ENCODE data around the gene MAN1A1.

The MAN1A1 gene

DNA sequence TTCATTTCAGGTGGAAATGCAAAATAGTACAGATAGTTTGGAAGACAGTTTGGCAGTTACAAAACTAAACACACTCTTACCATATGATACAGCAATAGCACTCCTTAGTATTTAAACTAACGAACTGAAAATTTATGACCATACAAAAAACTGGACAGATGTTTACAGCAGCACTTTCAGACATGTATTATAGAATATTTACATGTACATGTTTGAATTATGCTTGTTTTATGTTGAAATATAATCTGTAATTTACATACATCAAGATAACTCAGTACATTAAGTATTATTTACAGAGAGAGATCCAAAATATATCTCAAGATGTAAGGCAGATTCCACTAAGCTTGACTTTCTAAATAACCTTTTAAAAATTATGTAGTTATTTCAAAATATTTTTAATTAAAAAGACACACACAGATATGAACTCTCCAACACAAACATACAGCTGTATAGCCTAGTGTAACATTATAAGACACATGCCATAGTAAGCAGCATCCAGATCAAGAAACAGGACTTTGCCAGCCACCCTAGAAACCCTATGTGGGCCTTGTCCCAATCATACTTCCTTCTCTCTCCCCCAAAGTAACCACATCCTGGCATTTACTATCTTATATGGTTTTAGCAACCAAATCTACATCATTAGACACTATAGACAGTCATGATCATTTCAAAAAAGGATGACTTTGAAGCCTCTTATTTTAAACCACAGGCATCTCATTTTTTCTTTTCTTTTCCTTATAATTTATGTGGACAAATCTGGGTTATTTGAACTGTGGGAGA lies 82.2 kb downstream of the MAN1A1 start:
- no peak for DNase-seq

DNA sequence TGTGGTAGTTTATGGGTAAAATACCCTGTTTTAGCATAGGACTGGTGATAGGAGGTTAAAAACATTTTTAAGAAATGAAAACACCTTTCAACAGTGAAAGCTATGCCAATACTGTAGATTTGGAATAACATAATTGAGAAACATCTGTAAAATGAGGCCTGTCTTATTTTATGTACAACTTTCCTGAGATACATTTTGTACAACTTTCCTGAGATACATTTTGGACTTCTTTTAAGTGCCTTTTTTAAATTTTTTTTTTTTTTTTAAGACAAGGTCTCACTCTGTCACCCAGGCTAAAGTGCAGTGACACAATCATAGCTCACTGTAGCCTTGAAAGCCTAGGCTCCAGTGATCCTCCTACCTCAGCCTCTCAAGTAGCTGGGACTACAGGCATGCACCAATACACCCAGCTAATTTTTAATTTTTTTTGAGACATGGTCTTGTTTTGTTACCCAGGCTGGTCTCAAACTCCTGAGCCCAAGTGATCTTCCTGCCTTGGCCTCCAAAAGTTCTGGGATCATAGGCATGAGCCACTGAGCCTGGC lies 84.6 kb downstream of the MAN1A1 start:
- DNase-seq: no peak

DNA sequence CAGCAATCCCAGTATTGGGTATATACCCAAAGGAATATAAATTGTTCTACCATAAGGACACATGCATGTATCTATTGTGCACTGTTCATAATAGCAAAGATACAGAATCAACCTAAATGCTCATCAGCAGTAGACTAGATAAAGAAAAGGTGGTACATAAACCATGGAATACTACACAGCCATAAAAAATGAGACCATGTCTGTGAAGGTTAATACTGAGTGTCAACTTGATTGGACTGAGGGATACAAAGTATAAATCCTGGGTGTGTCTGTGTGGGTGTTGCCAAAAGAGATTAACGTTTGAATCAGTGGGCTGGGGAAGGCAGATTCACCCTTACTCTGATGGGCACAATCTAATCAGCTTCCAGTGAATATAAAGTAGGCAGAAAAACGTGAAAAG lies 86.9 kb downstream of the MAN1A1 start:
- no peak for DNase-seq

DNA sequence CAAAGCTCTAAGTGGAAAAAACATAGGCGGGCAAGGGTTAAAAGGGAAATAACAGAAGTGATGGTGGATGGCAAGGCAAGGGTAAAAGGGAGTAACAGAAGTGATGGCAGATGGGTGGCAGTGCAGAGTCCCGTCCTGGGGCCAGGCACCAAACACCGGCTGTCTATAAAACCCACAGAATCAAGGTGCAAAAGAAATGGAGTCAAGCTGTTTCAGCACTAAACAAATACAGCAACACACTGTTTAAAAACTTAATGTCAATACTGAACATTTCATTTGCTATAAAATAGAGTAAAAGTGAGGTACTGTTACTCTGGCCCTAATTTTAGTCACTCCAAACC lies 87.6 kb downstream of the MAN1A1 start:
- DNase-seq: no peak

DNA sequence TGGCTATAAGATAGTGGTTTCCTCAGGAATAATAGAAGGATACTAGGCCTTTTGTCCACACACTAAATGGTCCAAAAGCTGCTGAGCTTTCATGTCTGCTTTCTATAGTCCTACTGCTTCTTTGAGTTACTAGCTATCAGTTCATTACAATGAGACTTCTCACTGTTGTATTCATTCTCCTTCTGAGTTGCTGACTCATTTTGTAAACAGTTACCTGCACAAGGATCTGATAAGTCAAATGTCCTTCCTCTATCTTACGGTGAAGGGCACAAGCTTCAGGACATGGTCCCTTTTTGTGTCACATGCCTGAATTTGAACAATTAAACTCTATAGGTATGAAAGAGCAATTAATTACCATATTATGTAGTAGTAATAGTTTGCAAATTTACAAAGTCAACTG lies 90.5 kb downstream of the MAN1A1 start:
- no peak for DNase-seq

DNA sequence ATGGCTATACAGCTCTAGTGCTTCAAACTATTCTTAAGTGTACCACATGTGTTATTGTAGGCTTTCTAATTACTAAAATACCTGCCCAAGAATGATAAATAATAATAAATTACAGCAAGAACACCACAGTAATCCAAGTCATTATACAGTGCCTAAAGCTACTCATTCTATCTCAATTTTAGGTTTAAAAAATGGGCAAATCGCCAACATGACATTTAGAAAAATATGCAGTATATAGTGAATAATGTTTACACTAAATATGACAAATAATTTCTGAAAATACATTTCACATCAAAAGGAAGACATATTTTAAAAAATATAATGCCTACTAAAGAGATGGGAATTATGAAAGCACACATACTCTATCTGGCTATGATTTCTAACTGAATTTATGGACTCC lies 91.8 kb downstream of the MAN1A1 start:
- no peak for DNase-seq

DNA sequence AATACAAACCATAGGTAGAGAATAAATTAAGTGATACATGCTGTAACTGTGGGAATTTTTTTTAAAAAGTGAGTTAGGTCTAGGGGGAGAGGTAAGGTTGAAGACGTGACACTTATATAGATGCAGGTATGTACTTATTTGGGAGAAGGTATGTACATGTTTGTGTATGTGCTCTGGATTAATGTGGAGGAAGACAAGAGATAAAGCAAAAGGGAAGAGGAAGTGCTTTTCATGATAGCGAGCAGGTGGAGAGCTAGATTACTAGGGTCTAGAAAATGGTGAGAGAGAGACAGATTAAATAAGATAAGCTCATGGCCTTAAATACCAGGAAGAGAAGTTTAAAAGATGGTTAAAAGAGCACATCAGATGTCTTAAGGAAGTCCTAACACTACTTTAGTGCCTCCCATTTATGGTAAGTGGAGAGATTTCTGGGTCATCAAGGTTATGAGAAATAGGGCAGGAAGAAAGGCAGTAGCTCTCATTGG lies 92.5 kb downstream of the MAN1A1 start:
- no peak for DNase-seq

DNA sequence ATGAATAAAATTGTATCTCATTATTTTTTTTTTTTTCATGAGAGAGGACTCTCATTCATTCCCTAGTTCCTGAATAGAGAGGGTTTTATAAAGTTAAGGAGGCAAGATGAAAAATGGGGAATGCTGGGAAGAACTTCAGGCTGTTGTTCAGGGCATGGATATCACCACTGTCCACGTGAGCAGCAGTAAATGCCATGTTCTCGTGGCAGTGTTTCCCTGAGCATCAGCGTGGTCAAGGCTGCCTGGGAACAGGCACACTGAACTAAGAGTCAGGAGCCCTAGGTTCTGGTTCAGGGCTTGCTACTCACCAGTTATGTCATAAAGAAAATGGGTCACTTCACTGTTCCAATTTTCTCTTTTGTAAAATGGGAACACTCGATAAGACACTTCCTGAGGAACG lies 93.2 kb downstream of the MAN1A1 start:
- DNase-seq: no peak

DNA sequence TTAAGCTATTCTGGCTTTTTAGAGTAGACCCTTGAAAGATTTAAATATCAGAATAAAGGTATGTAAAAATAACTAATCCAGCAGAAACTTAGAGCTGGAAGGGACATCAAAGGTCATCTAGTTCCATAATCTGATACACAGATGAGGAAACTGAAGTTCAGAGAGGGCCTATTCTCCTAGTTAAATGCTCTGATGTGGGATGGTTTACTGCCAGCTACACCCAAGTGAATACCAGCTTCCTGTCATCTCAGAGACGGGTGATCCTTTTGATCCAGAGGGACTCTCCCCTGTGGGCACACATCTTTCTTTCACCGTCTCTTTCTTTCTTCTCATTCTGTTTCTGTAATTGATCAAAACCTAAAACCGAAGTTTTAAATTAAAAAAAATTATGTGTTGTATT lies 94.1 kb downstream of the MAN1A1 start:
- no peak for DNase-seq

DNA sequence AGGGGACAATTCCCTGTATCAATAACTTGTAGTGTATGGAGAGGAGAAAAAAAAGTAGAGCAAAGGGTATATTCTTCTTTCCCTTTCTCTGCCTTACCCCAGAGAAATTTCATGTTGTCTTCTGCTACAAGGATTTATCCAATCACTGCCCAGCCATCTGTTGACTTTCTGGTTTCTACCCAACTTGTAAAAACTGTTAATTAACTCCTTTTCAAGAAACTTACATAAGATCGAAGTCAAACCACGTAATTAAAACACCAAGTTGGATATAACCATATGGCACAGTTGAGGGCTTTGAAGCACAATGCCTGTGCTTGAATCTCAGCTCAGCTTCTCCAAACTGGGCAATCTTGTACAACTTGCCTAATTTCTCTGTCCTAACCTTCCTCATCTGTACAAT lies 99.5 kb downstream of the MAN1A1 start:
- no peak for DNase-seq

DNA sequence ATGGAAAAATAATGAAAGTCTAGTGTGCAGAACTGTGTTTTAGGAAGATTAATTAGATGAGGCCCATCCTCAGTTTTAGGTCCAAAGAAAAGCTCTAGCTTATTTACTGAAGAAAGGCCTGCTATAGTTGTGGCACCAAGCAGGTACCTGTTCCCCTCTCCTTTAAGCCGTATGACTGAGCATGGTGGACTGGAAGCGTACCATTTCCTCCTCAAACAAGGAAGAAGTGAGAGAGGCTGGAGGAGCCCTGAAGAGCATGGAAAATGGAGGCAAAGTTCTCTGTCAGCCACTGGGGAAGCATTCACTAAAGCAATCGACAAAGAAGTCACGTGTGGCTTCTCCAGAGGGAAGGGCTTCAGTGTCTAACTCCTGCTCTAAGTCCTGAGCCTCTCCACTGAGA lies 100.2 kb downstream of the MAN1A1 start:
- no peak for DNase-seq

DNA sequence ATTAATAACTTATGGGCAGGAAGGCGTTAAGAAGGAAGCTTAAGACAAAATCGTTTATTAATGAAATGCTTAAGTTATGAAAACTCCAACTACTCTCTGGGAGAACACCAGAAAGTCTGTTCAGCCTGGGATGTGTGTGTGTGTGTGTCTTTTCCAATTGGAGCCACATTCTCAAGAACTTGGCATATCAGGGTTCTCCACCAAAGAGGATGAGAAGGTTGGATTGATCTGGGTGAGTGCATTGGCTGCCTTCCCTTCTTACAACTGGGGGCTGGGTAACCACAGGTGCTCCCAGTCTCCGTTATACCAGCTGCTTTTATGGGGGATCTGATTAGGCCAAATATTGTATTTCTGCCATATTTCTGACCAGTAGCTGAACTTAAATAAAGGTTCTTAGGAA lies 102.1 kb downstream of the MAN1A1 start:
- DNase-seq: no peak

DNA sequence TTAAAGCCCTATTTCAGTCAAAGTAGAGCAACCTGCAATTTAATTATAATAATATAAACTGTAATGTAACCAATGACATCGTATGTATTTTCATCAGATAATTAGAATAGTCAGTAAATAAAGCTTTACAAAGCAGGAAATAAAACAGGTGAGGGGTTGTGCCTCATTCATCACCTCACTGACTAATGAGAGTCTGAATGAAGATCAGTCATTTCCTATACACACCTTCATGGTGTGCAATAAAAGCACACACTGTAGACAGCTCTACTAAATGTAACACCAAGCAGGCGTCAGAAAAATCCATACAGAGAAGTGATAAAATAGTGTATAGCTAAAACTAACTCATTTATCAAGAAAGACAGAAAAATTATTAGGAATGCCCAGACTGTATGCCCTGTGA lies 105.9 kb downstream of the MAN1A1 start:
- DNase-seq: no peak

DNA sequence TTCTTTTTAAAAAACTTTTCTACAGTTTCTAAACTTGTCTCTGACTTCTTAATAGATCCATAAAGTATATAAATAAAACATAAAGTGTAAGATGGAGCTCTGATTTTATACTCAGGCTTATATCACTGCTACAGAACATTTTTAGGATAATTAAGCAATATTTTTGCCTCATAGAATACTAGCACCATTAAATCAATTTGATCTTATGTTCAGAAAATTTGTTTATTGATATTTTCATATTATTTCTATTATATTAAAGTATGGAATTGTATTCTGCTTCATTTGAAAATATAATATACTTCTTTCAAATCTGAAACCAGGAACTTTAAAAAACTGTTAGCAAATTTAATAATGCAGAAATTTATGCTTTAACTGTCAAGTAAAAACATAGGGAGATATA lies 106.5 kb downstream of the MAN1A1 start:
- no peak for DNase-seq

DNA sequence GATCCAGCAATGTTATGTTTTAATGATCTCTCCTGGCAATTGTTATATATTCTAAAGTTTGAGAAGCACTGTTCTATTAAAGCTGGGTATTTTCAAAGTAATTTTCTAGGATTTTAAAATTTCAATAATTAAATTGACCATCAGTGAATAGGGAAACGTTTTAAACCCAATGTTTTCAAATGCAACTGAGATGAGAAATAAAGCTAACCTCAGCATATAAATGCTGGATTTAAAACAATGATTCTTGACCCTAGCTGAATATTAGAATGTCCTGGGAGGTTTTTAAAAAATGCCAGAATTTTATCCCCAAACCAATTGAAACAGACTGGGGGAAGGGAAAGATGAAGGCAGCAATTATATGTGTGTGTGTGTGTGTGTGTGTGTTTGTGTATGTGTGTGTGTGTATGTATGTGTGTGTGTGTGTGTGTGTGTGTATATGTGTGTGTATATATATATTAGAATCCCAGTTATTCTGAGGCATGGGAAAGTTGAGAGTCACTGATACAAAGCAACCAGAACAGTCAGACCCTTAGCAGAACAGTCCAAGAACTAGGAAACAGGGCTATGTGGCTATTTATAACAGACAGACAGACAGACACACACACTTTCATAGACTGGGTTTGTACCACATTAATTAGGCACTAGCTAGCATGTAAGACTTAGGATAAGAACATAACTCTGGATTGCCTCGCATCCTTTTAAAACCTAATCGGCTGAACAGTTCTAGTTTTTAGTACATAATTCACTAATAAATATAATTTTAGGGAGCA lies 107.8 kb downstream of the MAN1A1 start:
- DNase-seq: no peak

DNA sequence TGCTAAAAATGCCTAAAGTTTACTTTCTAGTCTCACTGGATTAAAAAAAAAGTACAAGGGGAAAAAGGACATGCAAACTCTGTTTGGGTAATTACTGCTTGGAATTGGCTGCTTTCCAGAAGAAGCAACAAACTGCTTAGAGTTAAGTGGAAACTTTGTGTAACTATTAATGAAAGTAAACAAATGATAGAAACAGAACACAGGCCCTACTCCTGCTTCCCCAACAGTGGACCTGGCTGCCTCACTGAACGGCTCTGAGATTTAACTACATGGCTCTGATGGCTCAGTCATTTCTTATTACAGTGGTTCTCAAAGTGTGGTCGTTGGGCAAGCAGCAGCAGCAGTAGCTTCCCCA lies 108.5 kb downstream of the MAN1A1 start:
- no peak for DNase-seq

DNA sequence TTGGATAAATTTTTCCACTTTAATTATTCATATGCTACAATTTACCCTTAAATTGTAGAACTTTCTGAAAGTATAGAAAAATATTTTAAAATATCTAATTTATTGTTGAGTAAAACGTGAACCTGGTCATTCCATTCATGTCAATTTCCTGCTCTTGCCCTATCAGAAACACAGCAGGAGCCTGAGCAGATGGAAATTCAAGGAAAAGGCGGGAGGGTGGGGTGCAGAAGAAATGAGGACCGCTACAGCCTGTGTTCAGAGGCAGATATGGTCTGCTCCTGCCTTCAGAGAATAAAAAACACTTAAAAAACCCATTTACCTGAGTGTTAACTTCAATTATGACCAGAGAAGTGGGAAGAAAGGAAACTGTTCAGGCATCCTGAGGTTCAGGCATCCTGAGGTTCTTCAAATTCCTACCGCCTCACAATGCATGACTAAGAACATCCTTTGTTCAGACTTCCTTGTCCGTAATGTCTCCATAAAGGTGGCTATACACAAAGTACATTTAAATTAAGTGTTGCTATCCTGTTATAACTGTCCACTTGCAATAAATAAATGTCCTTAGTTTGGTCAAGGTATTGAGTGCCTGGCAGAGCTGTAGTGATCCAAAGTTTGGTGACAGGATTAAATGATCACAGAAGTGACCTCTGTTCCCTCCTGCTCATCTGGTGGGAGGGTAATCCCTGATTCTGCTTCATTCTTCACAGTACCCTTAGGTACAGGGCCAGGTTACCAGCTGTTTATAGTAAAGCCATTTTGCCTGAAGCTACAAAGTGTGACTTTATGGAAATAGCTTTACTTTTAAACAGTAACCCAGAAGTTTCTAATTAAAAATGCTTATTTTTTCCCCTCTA lies 109.1 kb downstream of the MAN1A1 start:
- no peak for DNase-seq

DNA sequence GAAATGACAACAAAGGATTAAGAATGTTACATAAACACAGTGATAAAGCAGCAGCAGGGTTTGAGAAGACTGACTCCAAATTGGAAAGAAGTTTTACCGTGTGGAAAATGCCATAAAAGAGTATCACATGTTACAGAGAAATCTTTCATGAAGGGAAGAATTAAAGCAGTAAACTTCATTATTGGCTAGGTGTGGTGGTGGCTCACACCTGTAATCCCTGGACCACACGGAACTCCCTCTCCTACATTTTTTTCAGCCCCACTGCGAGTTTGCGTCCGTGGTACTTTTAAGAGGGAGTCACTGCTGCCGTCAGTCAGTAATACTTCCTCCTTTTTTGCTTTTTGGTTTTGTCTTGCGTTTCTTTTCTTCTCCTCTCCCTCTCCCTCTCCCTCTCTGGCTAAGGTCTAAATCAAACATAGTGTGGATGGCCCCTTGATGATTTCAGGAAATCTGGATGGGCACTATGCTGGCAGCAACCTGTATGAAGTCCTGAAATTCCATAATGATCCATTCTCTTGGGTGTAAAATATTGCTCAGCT lies 112.3 kb downstream of the MAN1A1 start:
- DNase-seq: no peak

DNA sequence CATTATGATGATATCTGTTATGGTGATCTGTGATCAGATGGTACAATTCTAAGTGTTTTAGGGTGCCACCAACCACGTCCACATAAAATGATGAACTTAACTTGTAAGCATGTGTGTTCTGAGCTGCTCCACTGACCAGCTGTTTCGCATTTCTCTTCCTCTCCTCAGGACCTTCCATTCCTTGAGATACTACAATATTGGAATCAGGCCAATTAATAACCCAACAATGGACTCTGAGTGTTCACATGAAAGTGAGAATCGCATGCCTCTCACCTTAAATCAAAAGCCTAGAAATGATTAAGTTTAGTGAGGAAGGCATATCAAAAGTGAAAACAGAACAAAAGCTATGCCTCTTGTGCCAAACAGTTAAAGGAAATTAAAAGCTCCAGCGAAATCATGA lies 114.6 kb downstream of the MAN1A1 start:
- DNase-seq: no peak

DNA sequence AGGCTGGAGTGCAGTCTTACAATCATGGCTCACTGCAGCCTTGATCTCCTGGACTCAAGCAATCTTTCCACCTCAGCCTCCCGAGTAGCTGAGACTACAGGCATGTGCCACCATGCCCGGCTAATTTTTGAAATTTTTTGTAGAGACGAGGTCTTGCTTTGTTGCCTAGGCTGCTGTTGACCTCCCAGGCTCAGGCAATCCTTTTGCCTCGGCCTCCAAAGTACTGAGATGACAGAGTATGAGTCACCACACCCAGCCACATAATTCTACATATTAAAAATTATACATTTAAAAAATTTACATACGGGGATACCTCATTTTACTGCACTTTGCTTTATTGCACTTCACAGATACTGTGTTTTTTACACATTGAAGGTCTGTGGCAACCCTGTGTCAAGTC lies 115.1 kb downstream of the MAN1A1 start:
- DNase-seq: no peak

DNA sequence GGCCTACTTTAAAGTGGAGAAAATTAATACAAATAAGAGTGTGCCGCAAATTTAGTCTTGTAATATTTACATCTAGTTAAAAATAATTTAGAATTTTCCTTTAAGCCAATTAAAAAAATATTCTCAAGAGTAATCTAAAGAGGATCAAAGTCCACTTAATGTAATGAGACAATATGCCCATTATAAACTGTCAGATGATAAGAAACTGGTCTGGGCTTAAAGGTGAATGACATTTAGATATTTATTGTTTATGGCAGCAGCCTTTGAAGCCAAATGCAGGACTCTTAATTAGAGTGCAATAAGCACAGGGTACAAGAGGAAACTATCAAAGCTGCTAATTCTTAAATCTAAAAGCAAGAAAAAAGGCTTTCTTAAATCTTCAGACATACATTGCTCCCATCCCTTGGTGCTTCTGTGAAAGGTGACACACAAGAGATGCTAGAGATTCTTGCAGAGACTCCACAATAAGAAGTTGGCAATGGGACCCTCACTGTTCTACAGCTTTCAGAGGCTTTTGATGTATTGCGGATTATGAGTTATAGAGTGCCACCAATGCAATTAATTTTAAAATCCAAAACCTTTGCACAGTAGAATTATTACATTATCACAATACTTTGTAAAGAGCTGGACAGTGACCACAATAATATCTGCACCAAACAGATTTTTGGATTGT lies 116.1 kb downstream of the MAN1A1 start:
- DNase-seq: no peak

DNA sequence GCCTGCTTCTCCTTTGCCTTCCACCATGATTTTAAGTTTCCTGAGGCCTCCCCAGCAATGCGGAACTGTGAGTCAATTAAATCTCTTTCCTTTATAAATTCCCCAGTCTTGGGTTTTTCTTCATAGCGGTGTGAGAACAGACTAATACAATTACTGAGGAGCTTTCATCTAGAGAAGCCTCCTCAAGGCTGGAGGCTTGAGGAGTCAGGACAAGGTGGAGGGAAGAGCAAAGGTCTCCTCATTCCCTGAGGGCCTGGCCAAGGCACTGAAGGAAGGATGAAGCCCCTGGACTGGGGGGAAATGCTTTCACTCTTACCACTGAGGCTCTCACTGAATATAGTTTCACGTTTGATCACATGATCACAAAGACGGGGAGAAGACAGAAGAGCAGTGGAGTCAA lies 118.2 kb downstream of the MAN1A1 start:
- no peak for DNase-seq

DNA sequence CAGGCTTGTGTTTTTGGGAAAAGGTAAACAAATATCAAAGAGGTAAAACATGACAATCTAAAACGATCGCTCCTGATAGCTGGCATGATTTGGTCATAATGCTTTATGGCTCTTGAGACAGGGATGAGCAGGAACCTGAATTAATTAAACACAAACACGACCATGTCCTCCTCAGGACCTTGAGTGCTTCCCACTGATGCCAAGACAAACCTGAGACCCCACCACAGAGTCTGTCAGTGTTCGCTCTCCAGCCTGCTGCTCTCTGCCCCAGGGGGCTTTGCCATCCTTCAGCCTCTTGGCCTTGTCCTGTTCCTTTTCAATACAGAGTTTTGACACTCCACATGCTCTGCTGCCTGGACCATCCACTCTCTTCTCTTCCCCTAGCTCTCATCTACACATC lies 119.4 kb downstream of the MAN1A1 start:
- no peak for DNase-seq
